K562 (cell line): ENCODE measurements around the gene ECHDC1. TPM values are rescaled to one million over a fixed set of nuclear protein-coding genes. Genes with fewer than 3 reads are reported as not detected.

Source experiments
- ARNT ChIP-seq, 2 experiments: fragments of 450-650 bp; IDR thresholded peaks; 2 replicates each; pipeline ENCODE4 v1.6.1; 2016; ENCODE audit warnings: mild to moderate bottlenecking in 1 of 2
- BRF1 ChIP-seq: IDR thresholded peaks from 3 replicates; pipeline ENCODE4 v1.6.1; 2011; ENCODE audit warnings: borderline replicate concordance, mild to moderate bottlenecking; ENCODE audit not compliant: insufficient read length; ENCODE audit errors: extremely low read depth
- CBX3 ChIP-seq, 2 experiments: IDR thresholded peaks; 1 replicate in 1 of 2; 2 replicates in 1 of 2; pipeline ENCODE4 v1.6.1; 2012; ENCODE audit warnings: inconsistent platforms in 2 of 2, low read length in 2 of 2, borderline replicate concordance in 1 of 2, control low read depth in 1 of 2
- CBX8 ChIP-seq: fragments of 200-600 bp; sonication (generic); IDR thresholded peaks from 2 replicates; pipeline ENCODE4 v1.6.1; 2012; ENCODE audit warnings: borderline replicate concordance, mixed run types, low read depth, mild to moderate bottlenecking, moderate library complexity, mixed read lengths, low read length, control low read depth, inconsistent platforms; ENCODE audit not compliant: poor library complexity, severe bottlenecking; ENCODE audit errors: extremely low read depth
- COPS2 ChIP-seq: fragments of 450-650 bp; conservative IDR thresholded peaks from 2 replicates; pipeline ENCODE4 v1.6.1; 2016; ENCODE audit warnings: mild to moderate bottlenecking, moderate library complexity
- E2F4 ChIP-seq: sonication (generic); formaldehyde crosslinking; IDR thresholded peaks from 2 replicates; pipeline ENCODE4 v1.8.0; 2022; ENCODE audit warnings: mild to moderate bottlenecking, low read depth, missing genetic modification reagents
- ELF4 ChIP-seq: fragments of 450-650 bp; formaldehyde crosslinking; IDR thresholded peaks from 2 replicates; pipeline ENCODE4 v1.4.0; 2022; ENCODE audit warnings: missing genetic modification characterization
- FOXA3 ChIP-seq, 2 experiments: fragments of 450-650 bp in 1 of 2; sonication (generic) in 1 of 2; formaldehyde crosslinking; IDR thresholded peaks in 1 of 2; conservative IDR thresholded peaks in 1 of 2; 2 replicates each; pipeline versions ENCODE4 v1.4.0 to v1.8.0; 2020 to 2022; ENCODE audit warnings: mild to moderate bottlenecking in 2 of 2, missing genetic modification reagents in 1 of 2
- FOXP1 ChIP-seq: sonication (generic); formaldehyde crosslinking; IDR thresholded peaks from 2 replicates; pipeline ENCODE4 v1.8.0; 2022; ENCODE audit warnings: mild to moderate bottlenecking, missing genetic modification reagents
- FUS ChIP-seq: fragments of 200-400 bp; formaldehyde crosslinking; optimal IDR thresholded peaks from 2 replicates; pipeline ENCODE3; 2017; ENCODE audit warnings: low read depth, low read length
- JUNB ChIP-seq: fragments of 450-650 bp; formaldehyde crosslinking; conservative IDR thresholded peaks from 2 replicates; pipeline ENCODE4 v1.4.0; 2020; ENCODE audit warnings: mild to moderate bottlenecking
- NR2C2 ChIP-seq, 2 experiments: fragments of 200-800 bp in 1 of 2; sonication (Bioruptor generic) in 1 of 2; sonication (generic) in 1 of 2; formaldehyde crosslinking in 1 of 2; IDR thresholded peaks; 2 replicates each; pipeline versions ENCODE4 v1.6.1 to v1.8.0; 2016 to 2022; ENCODE audit warnings: mild to moderate bottlenecking in 1 of 2, missing compliant biosample characterization in 1 of 2, missing genetic modification characterization in 1 of 2, missing genetic modification reagents in 1 of 2
- SETDB1 ChIP-seq: IDR thresholded peaks from one replicate; pipeline ENCODE4 v1.6.1; 2012; ENCODE audit warnings: low read length, control low read depth, inconsistent platforms
- SMAD2 ChIP-seq: fragments of 150-350 bp; IDR thresholded peaks from 2 replicates; pipeline ENCODE4 v1.6.1; 2014; ENCODE audit warnings: low read depth, mild to moderate bottlenecking, low read length
- SP2 ChIP-seq: IDR thresholded peaks from 2 replicates; pipeline ENCODE4 v1.6.1; 2011; ENCODE audit warnings: mild to moderate bottlenecking, low read depth, low read length, moderate library complexity; ENCODE audit not compliant: poor library complexity, severe bottlenecking; ENCODE audit errors: extremely low read depth
- YBX1 ChIP-seq: fragments of 450-650 bp; IDR thresholded peaks from 2 replicates; pipeline ENCODE4 v1.7.1; 2016; ENCODE audit warnings: mild to moderate bottlenecking
- ZBED1 ChIP-seq: IDR thresholded peaks from 2 replicates; pipeline ENCODE4 v1.6.1; 2014
- ZNF3 ChIP-seq: fragments of 250-450 bp; sonication (Bioruptor Pico); IDR thresholded peaks from 2 replicates; pipeline ENCODE4 v1.5.0; 2021; ENCODE audit warnings: mild to moderate bottlenecking, moderate library complexity
- ZNF780A ChIP-seq: fragments of 250-450 bp; sonication (Bioruptor Pico); IDR thresholded peaks from 2 replicates; pipeline ENCODE4 v1.5.0; 2021; ENCODE audit warnings: mild to moderate bottlenecking
- ZZZ3 ChIP-seq: fragments of 450-650 bp; IDR thresholded peaks from 2 replicates; pipeline ENCODE4 v1.6.1; 2016; ENCODE audit warnings: antibody characterized with exemption, mild to moderate bottlenecking, moderate library complexity
- polyA plus RNA-seq, 8 experiments: library from polyadenylated mRNA; depleted of rRNA in 4 of 8; stranded (reverse) in 5 of 8; unstranded in 3 of 8; fragments of >200 nt; fragmentation: Nextera tagmentation in 2 of 8; fragmentation: Illumina TruSeq in 1 of 8; extraction: Ambion mirVana in 2 of 8; extraction: Trizol in 1 of 8; gene quantifications; 2 replicates each; pipeline versions ENCODE4 v1.2.1 to v1.2.3, GENCODE V29; 2011 to 2014; ENCODE audit warnings: inconsistent platforms in 1 of 8, missing spikeins in 1 of 8
- total RNA-seq, 7 experiments: library from RNA; depleted of rRNA in 6 of 7; stranded (reverse); fragments of >200 nt in 6 of 7; fragmentation: Illumina TruSeq in 2 of 7; extraction: Trizol in 2 of 7; gene quantifications; 2 replicates each; pipeline versions ENCODE4 v1.2.1 to v1.2.3, GENCODE V29; 2011 to 2021; ENCODE audit warnings: low replicate concordance in 1 of 7
- TF ChIP-seq, protein P1 (sequence below), 3 experiments: fragments of 200-800 bp in 1 of 3; sonication (Bioruptor generic) in 1 of 3; sonication (generic) in 1 of 3; formaldehyde crosslinking in 1 of 3; IDR thresholded peaks; 2 replicates each; pipeline versions ENCODE4 v1.6.1 to v1.8.0; 2016 to 2022; ENCODE audit warnings: mild to moderate bottlenecking in 2 of 3, missing compliant biosample characterization in 2 of 3, missing genetic modification characterization in 2 of 3, missing genetic modification reagents in 1 of 3
- TF ChIP-seq, protein P2 (sequence below): fragments of 450-650 bp; formaldehyde crosslinking; IDR thresholded peaks from 2 replicates; pipeline ENCODE4 v1.4.0; 2020; ENCODE audit warnings: mild to moderate bottlenecking
- TF ChIP-seq, protein P3 (sequence below): fragments of 450-650 bp; formaldehyde crosslinking; IDR thresholded peaks from 2 replicates; pipeline ENCODE4 v1.4.0; 2022; ENCODE audit warnings: missing genetic modification characterization

The ECHDC1 gene
- total and polyA plus RNA-seq, 9 of the 15 experiments (the other 6 are each of a cell fraction or from before 2014, with no cell fraction given): 58.0 to 105 (median 78.6) TPM

DNA sequence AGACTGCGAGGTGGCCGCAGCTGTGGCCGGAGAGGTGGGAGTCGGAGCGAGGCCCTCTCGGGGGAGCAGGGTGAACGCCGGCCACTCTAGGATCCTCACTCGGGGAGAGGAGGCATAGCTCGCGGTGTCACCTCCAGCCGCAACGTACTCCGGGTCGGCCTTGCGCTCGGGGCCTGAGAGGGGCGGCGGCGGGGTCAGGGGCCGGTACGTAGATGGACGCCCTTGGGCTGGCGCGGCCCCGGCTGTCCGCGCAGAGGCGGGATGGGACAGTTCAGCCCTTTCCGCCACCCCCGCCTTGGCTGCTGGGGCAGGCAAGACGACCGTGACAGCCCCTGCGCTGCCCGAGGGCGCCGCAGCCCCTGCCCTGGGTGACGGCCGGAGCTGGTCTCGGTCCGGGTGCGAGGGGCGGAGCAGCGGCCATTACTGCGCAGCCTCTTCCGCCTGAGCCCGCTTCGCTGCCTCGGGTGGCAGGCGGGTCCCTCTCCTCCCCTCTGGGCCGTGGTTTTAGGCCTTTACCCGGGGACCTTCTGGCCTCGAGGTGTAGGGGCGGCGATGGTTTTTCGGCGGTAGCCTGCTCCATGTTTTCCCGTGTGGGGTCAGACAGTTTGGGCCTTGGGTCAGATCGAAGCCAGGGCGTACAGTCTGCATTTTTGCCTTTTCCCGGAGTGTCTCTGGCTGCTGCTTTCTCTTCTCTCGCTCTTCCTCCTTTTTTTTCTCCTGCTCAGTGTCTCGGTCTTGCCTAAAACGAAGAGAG lies 76.3 kb downstream of the ECHDC1 start (continued):
- TF ChIP-seq ELF4 (CRISPR knock-in tag) (no peak), ARNT (IDR thresholded peaks at IDR 0.05) (no peak), COPS2 (no peak), ZNF780A (CRISPR knock-in tag) (no peak), ZBED1 (no peak), FOXA3 (CRISPR knock-in tag; conservative IDR thresholded peaks at IDR 0.05 in 1 of 2, IDR thresholded peaks at IDR 0.05 in 1 of 2) (0 out of 4 replicates have a peak, but pooled peaks of 1 of the 2 experiments have one; percentile 22), FUS (no peak), JUNB (no peak), FOXP1 (CRISPR knock-in tag) (peak; percentile 83; the same call in 1 of the 2 replicates), CBX8 (no peak), SP2 (no peak), YBX1 (no peak), NR2C2 (CRISPR knock-in tag; IDR thresholded peaks at IDR 0.05) (no peak; the same call in 1 of the 2 replicates), NR2C2 (tag; IDR thresholded peaks at IDR 0.05) (peak; percentile 88), BRF1 (no peak), ZZZ3 (no peak), SMAD2 (no peak), CBX3 (IDR thresholded peaks at IDR 0.05; ENCODE audit: borderline replicate concordance in 1 of 2, low read length in 2 of 2) (peak in 1 of 2 experiments; percentile 39; a peak in 1 of 3 replicates), ZNF3 (CRISPR knock-in tag) (no peak), E2F4 (CRISPR knock-in tag) (no peak; the same call in 1 of the 2 replicates), SETDB1 (no peak)
- TF ChIP-seq, protein P1, sequence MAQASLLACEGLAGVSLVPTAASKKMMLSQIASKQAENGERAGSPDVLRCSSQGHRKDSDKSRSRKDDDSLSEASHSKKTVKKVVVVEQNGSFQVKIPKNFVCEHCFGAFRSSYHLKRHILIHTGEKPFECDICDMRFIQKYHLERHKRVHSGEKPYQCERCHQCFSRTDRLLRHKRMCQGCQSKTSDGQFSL (CRISPR knock-in tag; IDR thresholded peaks at IDR 0.05): no peak; the same call in 1 of the 2 replicates
- TF ChIP-seq, protein P1 (tag; IDR thresholded peaks at IDR 0.05): no peak
- TF ChIP-seq, protein P2, sequence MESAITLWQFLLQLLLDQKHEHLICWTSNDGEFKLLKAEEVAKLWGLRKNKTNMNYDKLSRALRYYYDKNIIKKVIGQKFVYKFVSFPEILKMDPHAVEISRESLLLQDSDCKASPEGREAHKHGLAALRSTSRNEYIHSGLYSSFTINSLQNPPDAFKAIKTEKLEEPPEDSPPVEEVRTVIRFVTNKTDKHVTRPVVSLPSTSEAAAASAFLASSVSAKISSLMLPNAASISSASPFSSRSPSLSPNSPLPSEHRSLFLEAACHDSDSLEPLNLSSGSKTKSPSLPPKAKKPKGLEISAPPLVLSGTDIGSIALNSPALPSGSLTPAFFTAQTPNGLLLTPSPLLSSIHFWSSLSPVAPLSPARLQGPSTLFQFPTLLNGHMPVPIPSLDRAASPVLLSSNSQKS (CRISPR knock-in tag): no peak
- TF ChIP-seq, protein P3, sequence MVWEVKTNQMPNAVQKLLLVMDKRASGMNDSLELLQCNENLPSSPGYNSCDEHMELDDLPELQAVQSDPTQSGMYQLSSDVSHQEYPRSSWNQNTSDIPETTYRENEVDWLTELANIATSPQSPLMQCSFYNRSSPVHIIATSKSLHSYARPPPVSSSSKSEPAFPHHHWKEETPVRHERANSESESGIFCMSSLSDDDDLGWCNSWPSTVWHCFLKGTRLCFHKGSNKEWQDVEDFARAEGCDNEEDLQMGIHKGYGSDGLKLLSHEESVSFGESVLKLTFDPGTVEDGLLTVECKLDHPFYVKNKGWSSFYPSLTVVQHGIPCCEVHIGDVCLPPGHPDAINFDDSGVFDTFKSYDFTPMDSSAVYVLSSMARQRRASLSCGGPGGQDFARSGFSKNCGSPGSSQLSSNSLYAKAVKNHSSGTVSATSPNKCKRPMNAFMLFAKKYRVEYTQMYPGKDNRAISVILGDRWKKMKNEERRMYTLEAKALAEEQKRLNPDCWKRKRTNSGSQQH (CRISPR knock-in tag): no peak
